Cardiac muscle cell (in vitro differentiated cells and primary cell): Measurements from ENCODE around the gene SCO1. TPM values are rescaled to one million over a fixed set of nuclear protein-coding genes. Genes with fewer than 3 reads are reported as not detected.
"Not testable (repeated sequence)": the region's sequence is repeated elsewhere in the genome, so short reads cannot be mapped to it uniquely, and the experiment has no call there.

Experiments
- DNase-seq, 2 donors: peaks; one replicate each; pipeline versions ENCODE4 v3.0.0 to v3.0.0-alpha.2; 2010 to 2017; ENCODE audit warnings: low read depth in 1 of 2, low spot score in 1 of 2
- H3K27ac ChIP-seq: fragments of 200-600 bp; sonication (generic); 2 replicates; pipeline ENCODE4 v1.5.1; 2016
- H3K27me3 ChIP-seq: fragments of 200-600 bp; sonication (generic); 2 replicates; pipeline ENCODE4 v1.6.0; 2016; ENCODE audit warnings: control low read depth
- H3K36me3 ChIP-seq: fragments of 200-600 bp; sonication (generic); 2 replicates; pipeline ENCODE4 v1.5.1; 2016; ENCODE audit warnings: control low read depth
- H3K4me1 ChIP-seq: fragments of 200-600 bp; sonication (generic); 2 replicates; pipeline ENCODE4 v1.8.1; 2017; ENCODE audit warnings: low read depth, mild to moderate bottlenecking, mixed run types
- H3K4me3 ChIP-seq: fragments of 200-600 bp; sonication (generic); 2 replicates; pipeline ENCODE4 v1.5.1; 2016; ENCODE audit warnings: mild to moderate bottlenecking
- H3K9me3 ChIP-seq: fragments of 200-600 bp; sonication (generic); 2 replicates; pipeline ENCODE4 v1.5.1; 2017; ENCODE audit warnings: low read depth, mild to moderate bottlenecking, control low read depth
- CTCF ChIP-seq: IDR thresholded peaks from 2 replicates; pipeline ENCODE4 v1.5.1; 2012; ENCODE audit warnings: low read depth, mild to moderate bottlenecking, low read length
- polyA plus RNA-seq: library from polyadenylated mRNA; unstranded; fragments of >200 nt; fragmentation: Nextera tagmentation; extraction: Ambion mirVana; gene quantifications from 2 replicates; pipeline ENCODE4 v1.2.1, GENCODE V29; 2016
- total RNA-seq: library from RNA; depleted of rRNA; stranded (reverse); fragments of >200 nt; gene quantifications from 2 replicates; pipeline ENCODE4 v1.2.3, GENCODE V29; 2016

SCO1 gene
- total and polyA plus RNA-seq, 2 experiments from 2014 or later, result 56.4 to 67.2 TPM

DNA sequence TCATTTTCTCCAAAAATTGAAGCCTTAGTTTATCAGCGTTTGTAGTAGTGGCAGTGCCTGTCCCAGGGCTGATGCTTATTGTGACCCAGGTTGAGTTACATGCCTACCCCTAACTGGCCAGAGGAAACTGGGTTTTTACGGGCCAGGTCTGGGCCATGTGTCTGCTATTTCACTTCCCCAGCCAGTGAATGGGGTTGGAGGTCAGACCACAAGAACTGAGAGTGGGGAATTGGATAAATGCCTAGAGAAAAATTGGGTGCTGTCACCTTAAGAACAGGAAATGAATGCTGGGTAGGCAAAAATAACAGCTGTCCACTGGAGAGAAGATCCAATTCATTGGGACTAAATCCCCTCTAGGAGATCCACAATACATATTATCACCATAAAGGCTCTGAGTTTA is 5.2 kb upstream of the SCO1 start:
- peak in 1 of 2 donors; percentile 76 for DNase-seq

DNA sequence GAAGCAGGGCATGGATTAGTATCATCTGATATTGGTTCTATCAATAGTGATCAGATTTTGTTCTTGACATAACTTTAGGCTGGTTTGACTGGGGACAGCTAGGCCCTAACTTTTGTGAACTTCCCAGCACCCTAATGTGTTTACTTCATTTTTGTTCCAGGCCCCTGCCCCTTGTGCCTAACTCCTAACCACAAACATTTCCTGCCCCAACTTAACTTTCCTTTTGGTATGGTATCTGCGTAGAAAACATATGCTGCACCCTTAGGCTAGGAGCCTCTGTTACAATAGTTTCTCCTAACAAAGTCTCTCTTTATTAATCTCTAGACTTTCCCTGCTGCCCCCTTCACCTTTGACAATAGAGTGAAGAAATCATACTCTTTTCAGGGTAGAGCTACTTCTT is 2.5 kb upstream of the SCO1 start:
- Histone ChIP-seq H3K36me3 (peaks cover 8% of the 10 kb centered on the region), H3K27ac (no peak overlapping the region), H3K4me3 (no peak overlapping the region), H3K4me1 (peaks cover 15% of the 10 kb centered on the region), H3K9me3 (no peaks in the 10 kb centered on the region), H3K27me3 (no peaks in the 10 kb centered on the region)
- peak in 1 of 2 donors; percentile 81 for DNase-seq
- TF ChIP-seq CTCF, result no peak

More for the DNA sequence above, 5.2 kb upstream of the SCO1 start:
- H3K27ac ChIP-seq, result no peak overlapping the region
- H3K36me3 ChIP-seq, result peaks cover 7% of the 10 kb centered on the region
- no peak overlapping the region for H3K4me3 ChIP-seq
- H3K27me3 ChIP-seq, result no peaks in the 10 kb centered on the region
- H3K4me1 ChIP-seq, result peaks cover 6% of the 10 kb centered on the region
- no peak for TF ChIP-seq CTCF
- no peaks in the 10 kb centered on the region for H3K9me3 ChIP-seq

GRCh38 chr17:10698096-10698818 is 924 bp upstream of the SCO1 start:
- DNase-seq, result peak in 1 of 2 donors; percentile 55
- H3K4me3 ChIP-seq, result peak overlapping the region; percentile 92

GRCh38 chr17:10695875-10696407 is 1.4 kb downstream of the SCO1 start:
- DNase-seq, H3K27me3 ChIP-seq, H3K27ac ChIP-seq, H3K9me3 ChIP-seq: not testable (repeated sequence)
- Histone ChIP-seq H3K4me1 (peaks cover 15% of the 10 kb centered on the region), H3K36me3 (peaks cover 46% of the 10 kb centered on the region), H3K4me3 (peak overlapping the region; percentile 92)

More at GRCh38 chr17:10698096-10698818, 924 bp upstream of the SCO1 start:
- Histone ChIP-seq H3K27ac (peak overlapping the region; percentile 94), H3K36me3 (peaks cover 23% of the 10 kb centered on the region), H3K4me1 (peaks cover 15% of the 10 kb centered on the region), H3K9me3 (no peaks in the 10 kb centered on the region), H3K27me3 (no peaks in the 10 kb centered on the region)
- no peak for TF ChIP-seq CTCF

DNA sequence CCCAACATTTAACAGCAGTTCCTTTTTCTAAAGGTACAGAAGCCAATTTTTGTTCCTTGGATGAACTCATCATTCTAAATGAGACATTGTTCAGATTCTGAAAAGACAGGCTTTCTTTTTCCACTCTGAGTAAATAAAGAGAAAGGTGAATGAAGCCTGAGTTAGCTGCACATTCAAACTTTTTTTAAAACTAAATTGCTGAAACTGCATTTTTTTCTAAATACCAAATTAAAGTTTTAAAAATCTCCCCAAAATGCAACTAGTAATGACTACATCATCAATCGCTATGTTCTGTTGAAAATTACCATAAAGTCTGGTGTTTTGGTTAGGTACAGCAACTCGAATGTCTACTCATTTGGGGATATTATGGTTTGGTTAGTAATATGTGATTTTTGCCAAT is 9.8 kb downstream of the SCO1 start:
- TF ChIP-seq CTCF, result no peak
- H3K4me1 ChIP-seq, result no peaks in the 10 kb centered on the region
- peaks cover 57% of the 10 kb centered on the region for H3K36me3 ChIP-seq

DNA sequence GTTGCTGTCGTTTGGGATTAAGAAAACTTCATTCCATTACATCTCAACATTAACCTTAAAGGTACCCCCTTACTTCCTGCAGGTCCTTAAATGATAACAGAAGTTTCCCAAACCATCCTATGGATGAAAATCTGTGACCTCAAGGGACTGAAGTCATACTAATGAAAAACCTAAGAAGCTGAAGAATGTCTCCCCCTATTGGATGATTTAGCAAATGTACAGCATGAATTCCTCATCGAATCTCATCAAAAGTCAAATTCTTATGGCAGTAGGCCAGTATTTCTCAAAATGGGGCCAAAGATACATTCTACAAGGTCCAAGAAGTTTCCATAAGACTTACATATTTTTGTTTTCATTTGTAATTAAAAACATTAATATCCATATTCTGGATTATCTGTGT is 13.5 kb downstream of the SCO1 start:
- Histone ChIP-seq H3K4me1 (no peaks in the 10 kb centered on the region), H3K27ac (no peak overlapping the region), H3K27me3 (no peaks in the 10 kb centered on the region), H3K36me3 (peaks cover 50% of the 10 kb centered on the region), H3K4me3 (no peak overlapping the region), H3K9me3 (no peaks in the 10 kb centered on the region)
- peak; percentile 13 to 55 for DNase-seq
- peak; percentile 52 for TF ChIP-seq CTCF

More for the DNA sequence above, 9.8 kb downstream of the SCO1 start:
- Histone ChIP-seq H3K4me3 (no peak overlapping the region), H3K27me3 (no peaks in the 10 kb centered on the region), H3K9me3 (no peaks in the 10 kb centered on the region), H3K27ac (no peak overlapping the region)
- DNase-seq, result no peak
